ENCODE data around the gene C10orf95.

The C10orf95 gene

GRCh38 chr10:102410429-102411073 lies 40.8 kb downstream of the C10orf95 start:
- H3K79me2 ChIP-seq (ENCODE audit: control insufficient read depth, insufficient read depth, low read length, poor library complexity), result no peaks in the 10 kb centered on the region
- H3K36me3 ChIP-seq (ENCODE audit: control insufficient read depth in 1 of 2, insufficient read depth in 2 of 2, low read length in 2 of 2), result no peaks in the 10 kb centered on the region
- WGBS (ENCODE audit: extremely low coverage, insufficient coverage, insufficient read length), result no CpG with 5 or more reads among the region's 48 CpGs
- no peak overlapping the region for H3K18ac ChIP-seq (ENCODE audit: low read length)
- H4K8ac ChIP-seq (ENCODE audit: low read depth, low read length), result no peak overlapping the region
- DNase-seq, result peak in 1 of 2 donors; percentile 44
- H3K23ac ChIP-seq (ENCODE audit: low read length), result no peak overlapping the region
- no peak overlapping the region for H2BK5ac ChIP-seq (ENCODE audit: low read depth, low read length, poor library complexity)
- peaks cover 4 to 13% of the 10 kb centered on the region in 2 experiments for H3K4me1 ChIP-seq (ENCODE audit: control insufficient read depth in 1 of 2, insufficient read depth in 2 of 2, low read length in 2 of 2)
- H3K4me3 ChIP-seq (ENCODE audit: low read depth, low read length), result peak overlapping the region; percentile 55
- H2BK120ac ChIP-seq (ENCODE audit: insufficient read depth, low read length, poor library complexity), result no peak overlapping the region
- H3K27me3 ChIP-seq (ENCODE audit: insufficient read depth, low read length), result peaks cover 46% of the 10 kb centered on the region
- no peak overlapping the region for H3K14ac ChIP-seq (ENCODE audit: low read length)
- H2AK5ac ChIP-seq (ENCODE audit: low read length), result no peak overlapping the region
- no peaks in the 10 kb centered on the region for H3K79me1 ChIP-seq (ENCODE audit: low read length)
- H4K12ac ChIP-seq (ENCODE audit: low read depth, low read length), result no peak overlapping the region
- H3K9me3 ChIP-seq (ENCODE audit: insufficient read depth, low read depth, low read length), result peaks cover 11% of the 10 kb centered on the region
- no peak overlapping the region for H3K27ac ChIP-seq (ENCODE audit: low read depth, low read length)
- no peak overlapping the region for H3K9ac ChIP-seq (ENCODE audit: low read length)
- H3K4me2 ChIP-seq (ENCODE audit: low read length), result peak overlapping the region; percentile 69
- no peak overlapping the region for H3K4ac ChIP-seq (ENCODE audit: low read depth, low read length)
- no peak overlapping the region for H2BK12ac ChIP-seq (ENCODE audit: low read length)
- H4K91ac ChIP-seq (ENCODE audit: low read depth, low read length), result no peak overlapping the region
- peak overlapping the region; percentile 13 for H2AFZ ChIP-seq (ENCODE audit: insufficient read depth, low read length, poor library complexity)

- H3K79me2 ChIP-seq (ENCODE audit: control insufficient read depth, insufficient read depth, low read length, poor library complexity), result no peaks in the 10 kb centered on the region
- DNase-seq, result peak in 1 of 2 donors; percentile 46
- no peak overlapping the region for H2BK5ac ChIP-seq (ENCODE audit: low read depth, low read length, poor library complexity)
- H4K8ac ChIP-seq (ENCODE audit: low read depth, low read length), result no peak overlapping the region
- H3K9ac ChIP-seq (ENCODE audit: low read length), result no peak overlapping the region
- peaks cover 4 to 13% of the 10 kb centered on the region in 2 experiments for H3K4me1 ChIP-seq (ENCODE audit: control insufficient read depth in 1 of 2, insufficient read depth in 2 of 2, low read length in 2 of 2)
- no peak overlapping the region for H2BK12ac ChIP-seq (ENCODE audit: low read length)
- H3K14ac ChIP-seq (ENCODE audit: low read length), result no peak overlapping the region
- H3K27me3 ChIP-seq (ENCODE audit: insufficient read depth, low read length), result peaks cover 46% of the 10 kb centered on the region
- no peak overlapping the region for H3K18ac ChIP-seq (ENCODE audit: low read length)
- H2AK5ac ChIP-seq (ENCODE audit: low read length), result no peak overlapping the region
- H3K23ac ChIP-seq (ENCODE audit: low read length), result no peak overlapping the region
- no peaks in the 10 kb centered on the region for H3K79me1 ChIP-seq (ENCODE audit: low read length)
- H3K4ac ChIP-seq (ENCODE audit: low read depth, low read length), result no peak overlapping the region
- no CpG with 5 or more reads among the region's 24 CpGs for WGBS (ENCODE audit: extremely low coverage, insufficient coverage, insufficient read length)
- H4K91ac ChIP-seq (ENCODE audit: low read depth, low read length), result no peak overlapping the region
- H3K4me3 ChIP-seq (ENCODE audit: low read depth, low read length), result no peak overlapping the region
- H3K27ac ChIP-seq (ENCODE audit: low read depth, low read length), result no peak overlapping the region
- H4K12ac ChIP-seq (ENCODE audit: low read depth, low read length), result no peak overlapping the region
- peak overlapping the region; percentile 74 for H3K4me2 ChIP-seq (ENCODE audit: low read length)
- no peak overlapping the region for H2AFZ ChIP-seq (ENCODE audit: insufficient read depth, low read length, poor library complexity)
- peaks cover 9% of the 10 kb centered on the region for H3K9me3 ChIP-seq (ENCODE audit: insufficient read depth, low read depth, low read length)
- no peak overlapping the region for H2BK120ac ChIP-seq (ENCODE audit: insufficient read depth, low read length, poor library complexity)
- no peaks in the 10 kb centered on the region for H3K36me3 ChIP-seq (ENCODE audit: control insufficient read depth in 1 of 2, insufficient read depth in 2 of 2, low read length in 2 of 2)
These were observed 41.5 kb downstream of the C10orf95 start for GRCh38 chr10:102409604-102410428.

- H3K4me1 ChIP-seq (ENCODE audit: control insufficient read depth in 1 of 2, insufficient read depth in 2 of 2, low read length in 2 of 2), result peaks cover 4 to 13% of the 10 kb centered on the region in 2 experiments
- no peak overlapping the region for H3K18ac ChIP-seq (ENCODE audit: low read length)
- no peak overlapping the region for H3K14ac ChIP-seq (ENCODE audit: low read length)
- WGBS (ENCODE audit: extremely low coverage, insufficient coverage, insufficient read length), result no CpG with 5 or more reads among the region's 103 CpGs
- no peak overlapping the region for H2BK120ac ChIP-seq (ENCODE audit: insufficient read depth, low read length, poor library complexity)
- H2BK5ac ChIP-seq (ENCODE audit: low read depth, low read length, poor library complexity), result no peak overlapping the region
- no peak overlapping the region for H4K91ac ChIP-seq (ENCODE audit: low read depth, low read length)
- peak overlapping the region; percentile 60 for H3K4me3 ChIP-seq (ENCODE audit: low read depth, low read length)
- no peak overlapping the region for H2AK5ac ChIP-seq (ENCODE audit: low read length)
- H3K27ac ChIP-seq (ENCODE audit: low read depth, low read length), result no peak overlapping the region
- H3K4ac ChIP-seq (ENCODE audit: low read depth, low read length), result no peak overlapping the region
- no peaks in the 10 kb centered on the region for H3K79me1 ChIP-seq (ENCODE audit: low read length)
- no peaks in the 10 kb centered on the region for H3K36me3 ChIP-seq (ENCODE audit: control insufficient read depth in 1 of 2, insufficient read depth in 2 of 2, low read length in 2 of 2)
- H2AFZ ChIP-seq (ENCODE audit: insufficient read depth, low read length, poor library complexity), result peak overlapping the region; percentile 69
- peaks cover 46% of the 10 kb centered on the region for H3K27me3 ChIP-seq (ENCODE audit: insufficient read depth, low read length)
- DNase-seq, result peak in 1 of 2 donors; percentile 44
- H3K9me3 ChIP-seq (ENCODE audit: insufficient read depth, low read depth, low read length), result peaks cover 6% of the 10 kb centered on the region
- no peak overlapping the region for H3K9ac ChIP-seq (ENCODE audit: low read length)
- H4K12ac ChIP-seq (ENCODE audit: low read depth, low read length), result no peak overlapping the region
- H3K79me2 ChIP-seq (ENCODE audit: control insufficient read depth, insufficient read depth, low read length, poor library complexity), result no peaks in the 10 kb centered on the region
- H2BK12ac ChIP-seq (ENCODE audit: low read length), result no peak overlapping the region
- H4K8ac ChIP-seq (ENCODE audit: low read depth, low read length), result no peak overlapping the region
- peak overlapping the region; percentile 74 for H3K4me2 ChIP-seq (ENCODE audit: low read length)
- no peak overlapping the region for H3K23ac ChIP-seq (ENCODE audit: low read length)
These were observed 42.4 kb downstream of the C10orf95 start for GRCh38 chr10:102408728-102409603.

DNA sequence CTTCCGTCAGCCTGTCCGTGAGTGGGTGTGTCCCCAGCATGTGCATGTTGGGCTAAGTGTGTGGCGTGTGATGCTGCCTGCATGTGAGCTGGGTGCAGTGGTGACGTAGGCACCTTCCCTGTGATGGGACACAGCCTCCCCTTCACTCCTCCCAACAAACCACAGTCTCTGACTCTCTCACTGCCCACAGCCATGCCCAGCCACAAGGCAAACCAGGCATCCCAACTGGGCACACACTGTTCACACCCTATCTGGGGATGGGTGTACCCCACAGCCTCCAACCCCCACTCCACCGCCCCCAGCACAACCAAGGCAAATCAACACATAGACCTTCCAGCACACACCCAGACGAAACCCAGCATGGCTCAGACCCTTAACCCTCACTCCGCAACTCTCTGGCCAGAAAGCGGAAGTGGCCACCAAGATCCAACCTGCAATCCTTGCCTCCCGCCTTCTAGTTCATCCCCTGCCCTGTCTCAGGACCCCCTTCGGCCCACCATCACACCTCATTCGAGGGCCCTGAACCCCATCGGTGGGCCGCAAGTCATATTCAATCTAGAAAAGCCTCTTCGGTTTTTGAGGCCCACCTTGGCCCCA lies 43.1 kb downstream of the C10orf95 start:
- no peak overlapping the region for H3K4ac ChIP-seq (ENCODE audit: low read depth, low read length)
- no peak overlapping the region for H2AFZ ChIP-seq (ENCODE audit: insufficient read depth, low read length, poor library complexity)
- H2BK5ac ChIP-seq (ENCODE audit: low read depth, low read length, poor library complexity), result no peak overlapping the region
- H3K36me3 ChIP-seq (ENCODE audit: control insufficient read depth in 1 of 2, insufficient read depth in 2 of 2, low read length in 2 of 2), result no peaks in the 10 kb centered on the region
- H4K12ac ChIP-seq (ENCODE audit: low read depth, low read length), result no peak overlapping the region
- H3K4me1 ChIP-seq (ENCODE audit: control insufficient read depth in 1 of 2, insufficient read depth in 2 of 2, low read length in 2 of 2), result peaks cover 4 to 13% of the 10 kb centered on the region in 2 experiments
- H3K18ac ChIP-seq (ENCODE audit: low read length), result no peak overlapping the region
- peaks cover 46% of the 10 kb centered on the region for H3K27me3 ChIP-seq (ENCODE audit: insufficient read depth, low read length)
- no peak overlapping the region for H3K9ac ChIP-seq (ENCODE audit: low read length)
- no peak overlapping the region for H3K4me3 ChIP-seq (ENCODE audit: low read depth, low read length)
- H3K27ac ChIP-seq (ENCODE audit: low read depth, low read length), result no peak overlapping the region
- no peaks in the 10 kb centered on the region for H3K79me1 ChIP-seq (ENCODE audit: low read length)
- no CpG with 5 or more reads among the region's 14 CpGs for WGBS (ENCODE audit: extremely low coverage, insufficient coverage, insufficient read length)
- H2BK120ac ChIP-seq (ENCODE audit: insufficient read depth, low read length, poor library complexity), result no peak overlapping the region
- no peak overlapping the region for H3K23ac ChIP-seq (ENCODE audit: low read length)
- no peak overlapping the region for H4K91ac ChIP-seq (ENCODE audit: low read depth, low read length)
- H4K8ac ChIP-seq (ENCODE audit: low read depth, low read length), result no peak overlapping the region
- H3K4me2 ChIP-seq (ENCODE audit: low read length), result peak overlapping the region; percentile 74
- no peak overlapping the region for H2AK5ac ChIP-seq (ENCODE audit: low read length)
- peaks cover 6% of the 10 kb centered on the region for H3K9me3 ChIP-seq (ENCODE audit: insufficient read depth, low read depth, low read length)
- H3K14ac ChIP-seq (ENCODE audit: low read length), result no peak overlapping the region
- no peaks in the 10 kb centered on the region for H3K79me2 ChIP-seq (ENCODE audit: control insufficient read depth, insufficient read depth, low read length, poor library complexity)
- H2BK12ac ChIP-seq (ENCODE audit: low read length), result no peak overlapping the region
- DNase-seq, result no peak
